Activated CD8-positive, alpha-beta memory T cell treated with anti-CD3 and anti-CD28 coated beads, Interleukin-2, amount 50 U/mL, for 1 hour (primary cell): ENCODE results near the gene TRAM2.

Experiments
- DNase-seq: peaks from one replicate; pipeline ENCODE4 v3.0.0-alpha.2; 2020; ENCODE audit errors: extremely low read depth

TRAM2 gene

GRCh38 chr6:52508261-52508739 is 68.6 kb downstream of the TRAM2 start:
- DNase-seq = no peak

GRCh38 chr6:52507557-52508260 is 69.2 kb downstream of the TRAM2 start:
- no peak for DNase-seq

GRCh38 chr6:52506476-52506875 is 70.4 kb downstream of the TRAM2 start:
- DNase-seq = no peak

- DNase-seq = no peak
These were observed 71.0 kb downstream of the TRAM2 start for GRCh38 chr6:52505726-52506409.

GRCh38 chr6:52504782-52505136 is 72.1 kb downstream of the TRAM2 start:
- no peak for DNase-seq

- DNase-seq = no peak
These were observed 72.7 kb downstream of the TRAM2 start for GRCh38 chr6:52503851-52504781.

GRCh38 chr6:52503323-52503747 is 73.5 kb downstream of the TRAM2 start:
- no peak for DNase-seq

- DNase-seq = no peak
These were observed 74.4 kb downstream of the TRAM2 start for GRCh38 chr6:52502306-52503029.

GRCh38 chr6:52500238-52501129 is 76.4 kb downstream of the TRAM2 start:
- no peak for DNase-seq

GRCh38 chr6:52499681-52500236 is 77.1 kb downstream of the TRAM2 start:
- no peak for DNase-seq

GRCh38 chr6:52499026-52499425 is 77.8 kb downstream of the TRAM2 start:
- no peak for DNase-seq

- no peak for DNase-seq
These were observed 78.3 kb downstream of the TRAM2 start for GRCh38 chr6:52498538-52499017.

- no peak for DNase-seq
These were observed 79.0 kb downstream of the TRAM2 start for GRCh38 chr6:52497652-52498408.

GRCh38 chr6:52496631-52497030 is 80.2 kb downstream of the TRAM2 start:
- DNase-seq = no peak

GRCh38 chr6:52495922-52496321 is 80.9 kb downstream of the TRAM2 start:
- DNase-seq = no peak

GRCh38 chr6:52494298-52495072 is 82.4 kb downstream of the TRAM2 start:
- no peak for DNase-seq

GRCh38 chr6:52493669-52494068 is 83.2 kb downstream of the TRAM2 start:
- DNase-seq = no peak

- no peak for DNase-seq
These were observed 85.4 kb downstream of the TRAM2 start for GRCh38 chr6:52491203-52492069.
